CD1c-positive myeloid dendritic cell (primary cell): ENCODE data around the gene XKR7.

Experiments
- DNase-seq: peaks from one replicate; pipeline ENCODE4 v3.0.0-alpha.2; 2016; ENCODE audit errors: extremely low spot score

The XKR7 gene

GRCh38 chr20:32037929-32038328 lies 70.0 kb downstream of the XKR7 start:
- DNase-seq, result no peak

- peak; percentile 94 for DNase-seq
These were observed 72.4 kb downstream of the XKR7 start for GRCh38 chr20:32040142-32040953.

- no peak for DNase-seq
These were observed 78.0 kb downstream of the XKR7 start for GRCh38 chr20:32045999-32046398.

GRCh38 chr20:32050324-32050841 lies 82.4 kb downstream of the XKR7 start:
- DNase-seq, result no peak

GRCh38 chr20:32050851-32051556 lies 83.1 kb downstream of the XKR7 start:
- DNase-seq, result peak; percentile 86

- no peak for DNase-seq
These were observed 83.8 kb downstream of the XKR7 start for GRCh38 chr20:32051720-32052089.

- DNase-seq, result peak; percentile 82
These were observed 84.3 kb downstream of the XKR7 start, which contains the start of gene HCK for GRCh38 chr20:32052090-32052777. Gene HCK, plus strand, starts transcription at chr20:32052242.

GRCh38 chr20:32052778-32053362 lies 84.9 kb downstream of the XKR7 start:
- DNase-seq, result peak; percentile 89
